Esophagus muscularis mucosa (tissue), 4 donors: Measurements from ENCODE around the gene ADAT1. TPM values are rescaled to one million over a fixed set of nuclear protein-coding genes. Genes with fewer than 3 reads are reported as not detected.
A peak's percentile ranks its signal among the peaks of the same experiment; 100 is the strongest.

ENCODE experiments used
- DNase-seq: peaks from one replicate; pipeline ENCODE4 v3.0.0-alpha.2; 2017; ENCODE audit errors: extremely low spot score
- H3K27ac ChIP-seq, 4 donors: fragments of 200-600 bp; sonication (generic); replicated peaks in 1 of 4; 1 replicate in 3 of 4; 2 replicates in 1 of 4; pipeline ENCODE4 v1.5.1; 2016 to 2019; ENCODE audit warnings: mild to moderate bottlenecking in 1 of 4
- H3K27me3 ChIP-seq, 4 donors: fragments of 200-600 bp; sonication (generic); one replicate each; pipeline versions ENCODE4 v1.5.1 to v1.6.0; 2016 to 2019
- H3K36me3 ChIP-seq, 4 donors: fragments of 200-600 bp; sonication (generic); one replicate each; pipeline ENCODE4 v1.5.1; 2016 to 2019
- H3K4me1 ChIP-seq, 4 donors: fragments of 200-600 bp; sonication (generic); one replicate each; pipeline ENCODE4 v1.5.1; 2016 to 2019
- H3K4me3 ChIP-seq, 4 donors: fragments of 200-600 bp; sonication (generic); 1 replicate in 2 of 4; 2 replicates in 2 of 4; pipeline ENCODE4 v1.5.1; 2016 to 2019; ENCODE audit warnings: mild to moderate bottlenecking in 4 of 4, moderate library complexity in 1 of 4
- H3K9me3 ChIP-seq, 4 donors: fragments of 200-600 bp; sonication (generic); 1 replicate in 3 of 4; 2 replicates in 1 of 4; pipeline ENCODE4 v1.5.1; 2016 to 2019
- CTCF ChIP-seq, 3 experiments: fragments of 200-600 bp in 2 of 3; fragments of 450-650 bp in 1 of 3; sonication (generic) in 2 of 3; IDR thresholded peaks; one replicate each; pipeline ENCODE4 v1.5.1; 2017 to 2019; ENCODE audit warnings: antibody characterized with exemption in 3 of 3, mild to moderate bottlenecking in 2 of 3, moderate library complexity in 1 of 3
- EP300 ChIP-seq: sonication (generic); formaldehyde crosslinking; IDR thresholded peaks from one replicate; pipeline ENCODE4 v1.6.1; 2017; ENCODE audit warnings: antibody characterized with exemption
- POLR2A ChIP-seq: fragments of 450-650 bp; IDR thresholded peaks from one replicate; pipeline ENCODE4 v1.6.1; 2017; ENCODE audit warnings: antibody characterized with exemption, moderate library complexity, mild to moderate bottlenecking, low read depth
- POLR2AphosphoS5 ChIP-seq, 2 donors: sonication (generic); formaldehyde crosslinking; IDR thresholded peaks; one replicate each; pipeline ENCODE4 v1.6.1; 2017; ENCODE audit warnings: antibody characterized with exemption in 2 of 2
- WGBS: methylation state at CpG from one replicate; pipeline ENCODE4 v1.1.5; 2018; 5-methylcytosine and 5-hydroxymethylcytosine counted together
- intact Hi-C: fragments of 100-400 bp; cut with DNase I; formaldehyde crosslinking; loops from one replicate; pipeline ENCODE4 v1.15.1; 2023
- total RNA-seq, 4 donors: library from RNA; depleted of rRNA; stranded (reverse); fragments of >200 nt; gene quantifications; one replicate each; pipeline versions ENCODE4 v1.1.0 to v1.2.1, GENCODE V29; 2016

ADAT1 gene
- total RNA-seq, 4 donors from 2014 or later, result 17.0 to 33.6 (median 22.7) TPM

- TF ChIP-seq CTCF (IDR thresholded peaks at IDR 0.05) (no peak), POLR2A (no peak), EP300 (no peak), POLR2AphosphoS5 (IDR thresholded peaks at IDR 0.05) (no peak)
- H3K36me3 ChIP-seq, result peaks cover 0 to 14% (median 0%) of the 10 kb centered on the region in 4 donors
- WGBS, result 96% methylated on average over 3 of the region's 4 CpGs
- H3K4me1 ChIP-seq, result peaks cover 23 to 38% (median 33%) of the 10 kb centered on the region in 4 donors
- intact Hi-C loops, result no loop called here
- no peaks in the 10 kb centered on the region for H3K9me3 ChIP-seq
- no peak for DNase-seq
- H3K4me3 ChIP-seq, result no peak overlapping the region
- peak overlapping the region; percentile 21 to 79 (median 54) for H3K27ac ChIP-seq
- H3K27me3 ChIP-seq, result no peaks in the 10 kb centered on the region
Observed at GRCh38 chr16:75588716-75589115, 34.4 kb downstream of the ADAT1 start.

- DNase-seq, result no peak
- Histone ChIP-seq H3K36me3 (peaks cover 5 to 26% (median 14%) of the 10 kb centered on the region in 4 donors), H3K4me3 (no peak overlapping the region), H3K4me1 (peaks cover 0 to 5% (median 4%) of the 10 kb centered on the region in 4 donors), H3K9me3 (no peaks in the 10 kb centered on the region), H3K27me3 (no peaks in the 10 kb centered on the region), H3K27ac (no peak overlapping the region)
- TF ChIP-seq CTCF (IDR thresholded peaks at IDR 0.05) (no peak), POLR2AphosphoS5 (IDR thresholded peaks at IDR 0.05) (no peak), EP300 (no peak), POLR2A (no peak)
- 77% methylated on average over 3 of the region's 3 CpGs for WGBS
- intact Hi-C loops, result no loop called here
Observed at GRCh38 chr16:75584108-75584507, 39.0 kb downstream of the ADAT1 start.

- Histone ChIP-seq H3K27me3 (no peaks in the 10 kb centered on the region), H3K4me3 (no peak overlapping the region), H3K27ac (no peak overlapping the region), H3K36me3 (peaks cover 28 to 67% (median 54%) of the 10 kb centered on the region in 4 donors), H3K4me1 (peaks cover 0 to 3% (median 0%) of the 10 kb centered on the region in 4 donors), H3K9me3 (no peaks in the 10 kb centered on the region)
- intact Hi-C loops, result no loop called here
- no peak for TF ChIP-seq EP300
- no peak for TF ChIP-seq CTCF (IDR thresholded peaks at IDR 0.05)
- no peak for TF ChIP-seq POLR2A
- no peak for TF ChIP-seq POLR2AphosphoS5 (IDR thresholded peaks at IDR 0.05)
- DNase-seq, result no peak
- WGBS, result 91% methylated on average over 7 of the region's 7 CpGs
Observed at GRCh38 chr16:75579281-75579834, 43.7 kb downstream of the ADAT1 start.

GRCh38 chr16:75578725-75579124, 44.4 kb downstream of the ADAT1 start:
- H3K27ac ChIP-seq, result no peak overlapping the region
- 88% methylated on average over 2 of the region's 2 CpGs for WGBS

More at GRCh38 chr16:75578725-75579124, 44.4 kb downstream of the ADAT1 start:
- Histone ChIP-seq H3K9me3 (no peaks in the 10 kb centered on the region), H3K27me3 (no peaks in the 10 kb centered on the region), H3K4me3 (no peak overlapping the region), H3K36me3 (peaks cover 28 to 72% (median 61%) of the 10 kb centered on the region in 4 donors), H3K4me1 (peaks cover under 1 to 4% (median 2%) of the 10 kb centered on the region in 4 donors)
- no peak for DNase-seq
- intact Hi-C loops, result no loop called here
- TF ChIP-seq POLR2A, result no peak
- no peak for TF ChIP-seq EP300
- TF ChIP-seq CTCF (IDR thresholded peaks at IDR 0.05), result no peak
- TF ChIP-seq POLR2AphosphoS5 (IDR thresholded peaks at IDR 0.05), result no peak
